ENCODE results near the gene MTERF4. TPM values are rescaled to one million over a fixed set of nuclear protein-coding genes. Genes with fewer than 3 reads are reported as not detected.

MTERF4 gene
- total and polyA plus RNA-seq, 2 of the 8 experiments (the other 6 are each of a cell fraction or from before 2014, with no cell fraction given) = 25.9 to 28.5 TPM

GRCh38 chr2:241142063-241142462 is 40.0 kb upstream of the MTERF4 start (continued):
- TF ChIP-seq ATF2 (IDR thresholded peaks at IDR 0.05; ENCODE audit: low read length) = no peak
- no peak for TF ChIP-seq RAD21 (IDR thresholded peaks at IDR 0.05 in 1 of 2, conservative IDR thresholded peaks at IDR 0.05 in 1 of 2; ENCODE audit: low read depth in 2 of 2, low read length in 2 of 2)
- no peak for TF ChIP-seq MAFK (IDR thresholded peaks at IDR 0.05; ENCODE audit: low read depth, low read length)
- TF ChIP-seq POU5F1 (IDR thresholded peaks at IDR 0.05; ENCODE audit: low read depth, low read length) = no peak

Measured in H1 (cell line).